Activated gamma-delta T cell treated with anti-CD3 and anti-CD28 coated beads, Interleukin-2, amount 50 U/mL, for 16 hours (primary cell): ENCODE measurements around the gene IFITM10.

Experiments
- DNase-seq: peaks from one replicate; pipeline ENCODE4 v3.0.0-alpha.2; 2020; ENCODE audit warnings: low read depth

The IFITM10 gene

DNA sequence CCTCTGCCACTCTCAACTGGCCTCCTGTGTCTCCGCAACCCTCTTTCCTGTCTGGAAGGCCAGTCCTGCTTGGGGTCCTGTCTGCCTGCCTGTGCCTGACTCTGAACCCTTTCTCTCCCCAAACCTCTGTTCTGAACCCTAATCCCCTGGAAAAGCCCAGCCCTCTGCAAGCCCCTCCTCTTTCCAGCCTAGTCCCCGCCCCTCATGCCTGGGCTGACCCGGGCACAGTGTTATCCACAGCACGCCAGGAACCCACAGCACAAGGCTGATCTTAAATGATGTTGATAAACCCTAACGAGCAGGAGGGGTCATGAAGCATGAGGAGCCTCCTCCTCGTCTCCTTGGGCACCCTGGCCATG lies at the start of gene IFITM10:
IFITM10 (minus strand) TSS at position 115 of the 359 bp plus-strand sequence. CDS start 153 bp downstream, outside the sequence.
- no peak for DNase-seq

DNA sequence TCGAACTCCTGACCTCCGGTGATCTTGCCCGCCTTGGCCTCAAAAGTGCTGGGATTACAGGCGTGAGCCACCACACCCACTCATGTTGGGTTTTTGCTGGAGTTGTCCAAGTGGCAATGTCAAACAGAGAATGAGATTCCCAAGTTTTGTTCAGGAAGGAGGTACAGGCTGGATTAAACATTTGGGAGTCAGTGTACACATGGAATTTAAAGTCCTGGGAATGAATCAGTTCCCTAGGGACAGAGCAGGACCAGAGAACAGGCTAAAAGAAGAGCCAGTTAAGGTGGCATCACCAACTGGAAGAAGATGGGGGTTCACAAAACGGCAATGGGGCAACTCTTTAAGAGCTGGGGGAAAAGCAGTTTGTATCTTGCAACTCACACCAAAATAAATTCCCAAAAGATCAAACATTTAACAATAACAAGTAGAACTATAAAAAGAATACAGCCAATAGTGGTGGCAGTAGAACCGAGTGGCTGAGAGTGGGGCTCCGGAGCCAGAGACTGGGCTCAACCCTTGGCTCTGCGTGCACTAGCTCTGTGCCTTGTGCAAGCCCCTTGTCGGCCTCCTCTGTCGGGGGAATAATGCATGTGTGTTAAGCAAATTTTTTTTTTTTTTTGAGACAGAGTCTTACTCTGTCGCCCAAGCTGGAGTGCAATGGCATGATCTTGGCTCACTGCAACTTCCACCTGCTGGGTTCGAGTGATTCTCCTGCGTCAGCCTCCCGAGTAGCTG lies 47.2 kb upstream of the IFITM10 start:
- DNase-seq = no peak

DNA sequence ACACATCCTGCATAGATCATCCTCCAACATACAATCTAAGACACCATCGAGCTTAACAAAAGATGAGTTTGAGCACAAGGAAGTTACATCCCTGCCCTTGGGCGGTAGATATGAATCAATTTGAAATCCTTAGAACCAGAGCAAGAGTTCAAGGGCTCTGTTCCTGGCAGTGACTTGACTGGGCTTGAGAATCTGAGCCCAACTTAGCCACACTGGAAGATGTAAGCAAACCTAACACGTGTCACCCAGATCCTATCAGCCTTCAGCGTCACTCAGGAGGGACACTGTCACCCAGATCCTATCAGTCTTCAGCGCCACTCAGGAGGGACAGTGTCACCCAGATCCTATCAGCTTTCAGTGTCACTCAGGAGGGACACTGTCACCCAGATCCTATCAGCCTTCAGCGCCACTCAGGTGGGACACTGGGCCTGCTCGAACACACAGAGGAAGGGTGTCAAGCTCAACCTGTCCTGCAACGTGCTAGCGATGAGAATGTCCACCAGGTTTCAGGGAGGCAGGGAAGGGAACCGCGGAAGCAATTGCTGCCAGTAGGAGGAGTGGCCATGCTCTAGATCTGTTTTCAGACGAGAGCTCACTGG lies 46.1 kb upstream of the IFITM10 start:
- no peak for DNase-seq

DNA sequence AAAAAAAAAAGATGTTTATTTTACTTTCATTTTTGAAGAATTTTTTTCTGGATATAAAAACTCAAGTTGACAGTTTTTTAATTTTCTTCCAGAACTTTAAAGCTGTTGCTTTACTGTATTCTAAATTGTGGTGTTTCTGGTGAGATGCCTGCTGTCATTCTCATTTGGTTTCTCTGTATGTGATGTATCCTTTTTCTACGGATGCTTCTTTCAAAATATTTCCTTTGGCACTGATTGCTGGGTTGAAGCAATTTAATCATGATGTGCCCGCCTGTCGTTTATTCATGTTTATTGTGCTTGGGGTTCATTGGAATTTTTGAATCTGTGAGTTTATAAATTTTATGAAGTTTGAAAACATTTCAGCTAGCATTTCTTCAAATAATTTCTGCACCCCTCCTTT lies 42.7 kb upstream of the IFITM10 start:
- no peak for DNase-seq

DNA sequence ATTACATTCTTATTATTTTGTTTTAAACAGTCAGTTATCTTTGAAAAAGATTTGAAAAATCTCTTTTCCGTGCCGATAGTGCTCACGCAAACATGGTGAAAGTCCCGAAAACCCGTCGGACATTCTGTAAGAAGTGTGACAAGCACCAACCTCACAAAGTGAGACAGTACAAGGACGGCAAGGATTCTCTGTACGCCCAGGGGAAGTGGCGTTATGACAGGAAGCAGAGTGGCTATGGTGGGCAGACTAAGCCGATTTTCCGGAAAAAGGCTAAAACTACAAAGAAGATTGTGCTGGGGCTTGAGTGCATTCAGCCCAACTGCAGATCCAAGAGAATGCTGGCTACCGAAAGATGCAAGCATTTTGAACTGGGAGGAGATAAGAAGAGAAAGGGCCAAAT lies 42.1 kb upstream of the IFITM10 start:
- DNase-seq = no peak

DNA sequence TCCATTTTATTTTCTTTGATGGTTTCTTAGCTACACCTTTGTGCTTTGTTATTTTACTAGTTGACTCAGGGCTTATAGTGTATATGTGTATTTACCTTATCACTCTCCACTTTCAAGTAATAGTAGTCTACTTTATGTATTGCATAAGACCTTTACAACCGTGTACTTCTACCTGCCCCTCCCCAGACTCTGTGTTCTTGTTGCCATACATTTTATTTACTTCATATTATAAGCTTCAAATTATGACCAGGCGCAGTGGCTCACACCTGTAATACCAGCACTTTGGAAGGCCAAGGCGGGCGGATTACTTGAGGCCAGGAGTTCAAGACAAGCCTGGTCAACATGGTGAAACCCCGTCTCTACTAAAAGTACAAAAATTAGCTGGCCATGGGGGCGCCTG lies 41.5 kb upstream of the IFITM10 start:
- no peak for DNase-seq

DNA sequence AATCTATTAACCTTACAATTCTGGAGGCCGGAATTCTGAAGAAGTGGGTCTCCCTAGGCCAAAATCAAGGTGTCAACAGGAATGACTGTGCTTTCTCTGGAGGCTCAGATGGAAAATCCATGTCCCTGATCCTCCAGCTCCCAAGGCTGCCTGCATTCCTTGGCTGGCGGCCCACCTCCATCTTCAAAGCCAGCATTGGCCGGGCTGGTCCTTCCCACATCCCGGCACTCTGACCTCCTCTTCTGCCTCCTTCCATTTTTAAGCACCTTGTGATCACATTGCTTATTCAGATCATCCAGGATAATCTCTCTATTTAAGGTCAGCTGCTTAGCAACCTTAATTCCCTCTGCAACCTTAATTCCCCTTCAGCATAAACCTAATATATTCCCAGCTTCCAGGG lies 36.1 kb upstream of the IFITM10 start:
- DNase-seq = no peak

DNA sequence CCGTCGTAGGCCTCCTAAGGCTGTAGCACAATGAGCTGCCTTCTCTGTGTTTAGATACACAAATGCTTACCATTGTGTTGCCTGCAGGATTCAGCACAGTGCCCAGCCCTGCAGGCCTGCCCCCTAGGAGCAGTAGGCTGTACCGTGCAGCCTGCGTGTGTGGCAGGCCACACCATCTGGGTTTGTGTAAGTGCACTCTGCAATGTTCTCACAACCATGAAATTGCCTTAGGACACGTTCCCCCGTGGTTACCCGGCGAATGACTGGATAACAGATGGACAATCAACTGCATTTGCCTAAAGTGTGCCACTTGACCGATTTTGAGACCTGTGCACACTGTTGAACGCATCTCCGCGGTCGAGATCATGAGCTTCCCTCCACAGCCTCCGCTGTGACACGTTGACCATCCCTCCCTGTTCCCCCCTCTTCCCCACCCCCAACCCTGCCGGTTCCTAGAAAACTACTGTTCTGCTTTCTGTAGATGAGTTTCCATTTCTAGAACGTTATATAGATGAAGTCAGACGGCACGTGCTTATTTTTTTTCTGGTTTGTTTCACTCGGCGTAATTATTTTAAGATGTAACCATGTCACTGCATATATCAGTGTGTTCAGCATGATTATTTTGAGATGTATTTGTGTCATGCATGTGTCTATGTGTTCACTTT lies 35.5 kb upstream of the IFITM10 start:
- no peak for DNase-seq

DNA sequence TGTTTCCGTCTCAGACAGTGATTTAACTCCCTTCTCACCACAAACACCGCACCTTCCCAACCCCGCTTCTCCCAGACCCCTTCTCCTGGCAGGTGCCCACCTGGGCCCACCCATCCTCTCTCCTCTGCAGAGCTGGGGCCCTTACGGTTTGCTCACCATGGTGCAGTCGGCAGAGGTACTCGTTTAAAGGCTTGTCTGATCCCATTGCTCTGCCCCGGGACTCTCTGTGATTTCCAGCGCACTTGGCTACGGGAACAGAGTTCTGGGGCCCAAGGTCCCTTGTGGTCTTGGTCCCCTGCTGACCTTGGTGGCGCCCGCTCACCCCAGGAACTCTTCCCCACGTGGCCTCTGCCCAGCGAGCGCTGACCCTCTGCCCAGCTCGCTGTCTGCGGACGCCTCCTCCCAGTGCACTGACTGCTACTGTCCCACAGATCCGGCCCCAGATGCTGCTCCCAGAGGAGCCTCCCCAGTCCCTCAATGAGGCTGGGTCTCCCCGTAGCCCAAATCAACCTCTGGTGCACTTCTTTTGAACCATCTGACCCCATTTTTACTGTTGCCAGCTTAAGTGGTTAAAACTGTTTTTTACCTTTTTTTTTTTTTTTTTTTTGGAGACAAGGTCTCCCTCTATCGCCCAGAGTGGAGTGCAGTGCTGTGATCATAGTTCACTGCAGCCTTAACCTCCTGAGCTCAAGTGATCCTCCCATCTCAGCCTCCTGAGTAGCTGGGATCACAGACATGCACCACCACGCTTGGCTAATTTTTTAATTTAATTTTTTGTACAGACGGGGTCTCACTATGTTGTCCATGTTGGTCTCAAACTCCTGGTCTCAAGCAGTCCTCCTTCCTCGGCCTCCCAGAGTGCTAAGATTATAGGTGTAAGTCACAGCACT lies 34.6 kb upstream of the IFITM10 start:
- DNase-seq = no peak

DNA sequence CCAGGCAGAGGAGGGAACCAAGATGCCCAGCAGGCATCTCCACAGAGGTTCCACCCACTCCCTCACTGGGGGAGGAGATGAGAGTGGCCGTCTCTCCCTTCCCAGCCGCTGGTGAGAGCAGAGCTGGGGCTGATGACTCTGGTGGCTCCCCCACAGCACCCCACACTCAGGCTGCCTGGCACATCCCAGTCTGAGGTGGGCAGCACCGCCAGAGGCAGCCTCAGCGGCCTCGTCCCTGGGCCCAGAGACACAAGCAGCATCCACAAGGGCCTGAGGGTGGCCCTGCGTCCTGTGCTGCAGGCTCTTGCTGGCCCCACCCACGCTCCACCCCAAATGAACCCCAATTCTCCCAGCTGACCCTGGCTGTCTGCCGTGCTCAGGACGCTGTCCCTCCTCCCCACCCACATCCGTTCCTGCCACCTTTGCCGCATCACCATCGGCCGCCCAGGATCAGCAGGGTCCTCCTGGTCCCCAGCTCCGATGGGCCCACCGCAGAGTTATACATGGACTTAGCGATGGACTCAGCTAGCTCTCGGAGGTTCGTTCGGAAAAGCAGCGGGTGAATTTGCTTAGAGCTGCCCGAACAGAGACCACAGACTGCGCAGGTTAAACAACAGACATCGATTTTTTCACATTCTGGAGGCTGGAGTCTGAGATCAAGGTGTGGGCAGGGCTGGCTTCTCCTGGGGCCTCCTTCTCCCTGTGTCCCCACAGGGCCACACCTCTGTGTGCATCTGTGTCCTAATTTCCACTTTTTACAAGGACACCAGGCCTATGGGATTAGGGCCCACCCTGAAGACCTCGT lies 33.5 kb upstream of the IFITM10 start:
- no peak for DNase-seq

DNA sequence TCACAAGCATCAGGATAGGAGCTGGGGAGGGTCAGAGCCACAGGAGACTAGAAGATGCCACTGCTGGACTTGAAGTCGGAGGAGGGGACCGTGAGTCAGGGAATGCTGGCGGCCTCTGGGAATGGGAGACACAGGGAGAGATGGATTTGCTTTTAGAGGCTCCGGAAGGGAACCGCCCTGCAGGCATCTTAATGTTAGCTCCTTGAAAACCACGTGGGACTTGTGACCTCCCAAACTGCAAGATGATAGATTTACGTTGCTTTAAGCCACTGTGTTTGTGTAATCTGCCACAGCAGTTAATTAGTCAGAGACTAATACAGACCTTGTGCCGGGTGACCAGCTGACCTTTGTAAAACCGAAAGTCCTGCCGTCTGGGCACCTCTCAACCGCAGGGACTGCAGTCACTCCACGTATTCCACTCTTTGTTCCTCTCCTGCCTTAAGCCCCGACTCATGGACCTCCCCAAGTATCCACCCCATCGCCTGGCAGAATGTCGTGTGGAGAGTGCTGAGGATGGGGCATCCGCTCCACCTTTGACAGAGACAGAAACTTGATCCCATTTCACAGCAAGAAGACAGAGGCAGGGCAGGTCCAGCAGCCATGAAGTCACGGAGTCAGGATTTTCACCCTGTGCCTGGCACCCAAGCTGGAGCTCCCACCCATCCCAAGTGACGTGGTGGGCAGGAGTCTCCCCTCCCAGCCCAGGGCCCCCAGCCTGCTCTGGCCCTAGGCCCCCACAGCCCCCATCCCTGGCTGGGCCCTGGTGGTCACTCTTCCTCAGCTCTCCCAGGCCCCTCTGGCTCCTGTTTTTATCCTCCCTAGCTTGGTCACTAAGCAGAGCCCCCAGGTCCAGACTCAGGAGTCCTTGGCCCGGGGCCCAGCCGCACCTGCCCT lies 32.7 kb upstream of the IFITM10 start:
- no peak for DNase-seq

DNA sequence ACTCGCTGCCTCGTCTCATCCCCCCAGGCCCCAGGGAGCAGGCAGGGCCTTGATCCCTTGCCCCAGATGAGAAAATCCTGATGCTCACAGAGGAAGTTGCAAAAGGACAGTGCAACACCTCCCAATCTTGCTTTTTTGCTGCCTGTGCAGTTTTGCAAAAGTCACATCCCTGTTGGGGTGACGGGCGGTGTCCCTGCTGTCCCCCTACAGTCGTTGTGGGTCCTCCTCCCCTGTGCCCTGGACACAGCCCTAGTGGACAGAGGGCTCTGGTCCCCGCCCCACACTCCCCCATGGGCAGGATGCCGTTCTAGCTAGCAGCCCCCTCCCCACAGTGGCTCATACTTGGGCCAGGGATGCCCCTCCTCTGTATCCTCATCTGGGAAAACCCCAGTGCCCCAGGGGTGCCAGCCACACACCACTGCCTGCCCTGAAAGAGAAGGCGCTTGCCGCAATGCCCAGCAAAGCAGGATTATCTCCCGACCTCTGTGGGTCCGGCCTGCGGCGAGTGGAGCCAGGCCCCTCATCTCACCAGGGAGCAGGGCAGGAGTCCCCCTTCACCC lies 31.7 kb upstream of the IFITM10 start:
- DNase-seq = no peak

DNA sequence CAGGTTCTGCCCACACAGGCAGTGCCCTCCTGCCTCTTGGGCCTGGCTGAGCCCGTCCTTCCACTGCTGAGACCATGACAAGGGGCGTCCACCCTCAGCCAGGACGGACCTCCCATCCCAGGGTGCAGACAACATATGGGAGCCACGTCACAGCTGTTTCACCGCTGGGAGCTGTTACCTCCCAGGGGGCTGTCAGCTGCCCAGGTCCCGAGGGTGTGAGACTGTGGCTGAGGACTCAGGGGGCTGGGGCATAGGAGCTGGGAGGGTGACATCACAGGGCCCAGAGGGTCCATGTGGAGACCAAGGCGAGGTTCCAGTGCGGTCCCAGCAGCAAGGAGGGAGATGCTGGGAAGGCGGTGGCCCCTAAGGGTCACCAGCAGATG lies 31.2 kb upstream of the IFITM10 start:
- no peak for DNase-seq

DNA sequence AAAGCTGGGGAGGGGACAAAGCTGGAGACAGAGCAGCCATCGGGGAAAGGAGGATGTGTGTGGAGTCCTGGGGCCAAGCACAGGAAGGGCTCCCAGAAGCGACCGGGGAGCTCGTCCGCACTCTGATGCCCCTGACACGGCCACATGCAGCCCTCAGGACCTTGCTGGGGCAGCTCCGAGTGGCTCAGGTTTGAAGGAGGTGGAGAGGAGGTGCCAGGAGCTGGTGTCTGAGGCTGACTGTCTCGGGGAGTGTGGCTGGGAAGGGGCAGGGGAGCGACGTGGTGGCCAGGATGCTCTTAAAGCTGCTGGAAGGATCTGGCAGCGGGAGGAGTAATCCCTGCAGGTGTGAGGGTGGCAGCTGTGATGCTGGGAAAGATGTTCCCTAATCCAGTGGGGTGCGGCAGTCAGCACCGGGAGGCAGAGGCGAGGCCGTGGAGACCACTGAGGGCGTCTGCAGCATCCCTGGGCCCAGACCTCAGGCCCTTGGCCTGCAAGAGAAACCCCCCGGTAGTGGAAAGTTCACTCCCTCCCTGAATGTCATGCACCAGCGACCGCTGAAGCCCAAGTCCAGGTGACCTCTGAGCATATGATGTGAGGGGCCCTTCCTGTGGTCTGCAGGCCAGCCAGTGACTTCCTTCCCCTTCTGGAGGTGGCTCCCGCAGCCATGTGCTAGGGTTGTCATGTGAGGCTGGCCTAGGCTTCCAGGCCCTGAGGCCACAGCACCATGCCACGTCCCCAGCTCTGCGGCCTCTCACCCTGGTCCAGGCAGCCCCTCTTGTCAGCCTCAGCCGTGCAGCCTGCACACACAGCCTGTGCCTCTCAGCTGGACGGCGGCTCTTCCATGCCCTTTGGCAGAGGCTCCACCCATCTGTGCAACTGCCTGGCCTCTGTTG lies 30.6 kb upstream of the IFITM10 start:
- DNase-seq = no peak

DNA sequence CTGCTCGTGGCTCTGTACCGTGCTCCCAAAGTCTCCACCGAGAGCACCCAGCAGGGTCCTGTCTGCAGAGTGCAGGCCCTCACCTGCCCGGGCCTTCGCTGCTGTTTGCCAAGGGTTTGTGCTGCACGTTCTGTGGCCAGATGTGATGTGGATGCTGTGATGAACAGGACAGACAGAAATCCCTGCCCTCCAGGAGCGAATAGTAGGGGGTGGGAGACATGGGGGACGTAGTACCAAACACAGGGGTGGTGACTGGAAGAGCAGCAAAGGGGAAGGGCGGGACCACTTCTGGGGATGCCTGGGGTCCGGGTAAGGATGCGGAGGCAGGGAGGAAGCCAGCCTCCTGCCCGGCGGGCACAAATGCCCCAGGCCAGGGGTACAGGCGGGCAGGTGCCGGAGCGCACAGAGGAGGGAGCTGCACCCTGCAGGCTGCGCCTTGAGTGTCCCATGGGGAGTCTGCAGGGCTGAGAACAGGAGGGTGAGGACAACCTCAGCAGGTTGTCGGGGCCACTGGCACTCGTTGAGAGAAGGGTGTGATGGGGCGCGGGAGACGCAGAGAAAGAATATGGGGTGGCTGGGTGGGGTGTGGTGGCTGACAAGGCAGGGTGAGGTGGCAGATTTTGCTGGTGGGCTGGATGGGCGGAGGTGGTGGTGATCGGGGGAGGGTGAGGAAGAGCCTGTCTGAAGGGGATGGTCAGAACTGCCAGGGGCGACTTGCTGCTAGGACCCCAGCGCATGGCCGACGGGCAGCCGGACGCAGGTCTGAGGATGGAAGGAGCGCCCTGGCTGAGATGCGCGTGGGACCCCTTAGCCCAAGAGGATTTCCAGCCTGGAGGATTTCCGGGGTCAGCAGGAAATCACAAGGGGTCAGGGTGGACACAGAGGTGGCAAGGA lies 29.7 kb upstream of the IFITM10 start:
- DNase-seq = no peak

DNA sequence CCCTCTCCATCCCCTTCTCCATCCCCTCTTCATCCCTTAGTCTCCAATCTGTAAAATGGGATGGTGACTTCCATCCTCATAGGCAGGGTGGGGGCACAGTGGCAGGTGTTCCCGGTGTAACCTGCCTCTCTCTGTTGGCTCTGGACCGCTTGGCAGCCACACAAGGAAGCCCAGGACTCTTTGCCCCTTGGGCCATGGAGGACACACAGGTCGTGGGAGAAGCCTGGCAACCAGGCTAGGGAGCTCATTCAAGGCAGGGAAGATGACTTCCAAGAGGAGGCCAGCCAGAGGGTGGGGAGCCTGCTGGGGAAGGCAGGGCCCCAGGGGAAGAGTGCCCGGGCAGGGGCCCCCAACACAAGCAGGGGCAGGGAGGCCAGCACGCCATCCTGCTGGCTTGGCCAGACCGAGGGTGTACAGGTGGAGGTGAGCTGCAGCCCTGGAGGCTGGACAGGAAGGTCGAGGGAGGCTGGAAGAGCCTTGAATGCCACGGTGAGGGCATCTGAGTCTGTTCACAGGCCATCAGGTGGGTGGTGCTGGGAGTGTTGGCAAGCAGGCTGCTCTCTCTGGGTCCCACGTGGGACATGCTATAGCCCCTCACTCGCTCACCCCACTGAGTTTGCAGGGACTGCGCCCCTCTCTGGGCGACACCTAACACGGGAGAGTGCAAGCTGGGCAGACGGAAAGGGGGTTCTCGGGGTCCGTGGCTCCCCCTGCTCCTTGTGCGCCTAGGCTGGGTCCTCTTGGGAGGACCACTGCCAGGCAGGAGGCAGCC lies 28.8 kb upstream of the IFITM10 start:
- no peak for DNase-seq

DNA sequence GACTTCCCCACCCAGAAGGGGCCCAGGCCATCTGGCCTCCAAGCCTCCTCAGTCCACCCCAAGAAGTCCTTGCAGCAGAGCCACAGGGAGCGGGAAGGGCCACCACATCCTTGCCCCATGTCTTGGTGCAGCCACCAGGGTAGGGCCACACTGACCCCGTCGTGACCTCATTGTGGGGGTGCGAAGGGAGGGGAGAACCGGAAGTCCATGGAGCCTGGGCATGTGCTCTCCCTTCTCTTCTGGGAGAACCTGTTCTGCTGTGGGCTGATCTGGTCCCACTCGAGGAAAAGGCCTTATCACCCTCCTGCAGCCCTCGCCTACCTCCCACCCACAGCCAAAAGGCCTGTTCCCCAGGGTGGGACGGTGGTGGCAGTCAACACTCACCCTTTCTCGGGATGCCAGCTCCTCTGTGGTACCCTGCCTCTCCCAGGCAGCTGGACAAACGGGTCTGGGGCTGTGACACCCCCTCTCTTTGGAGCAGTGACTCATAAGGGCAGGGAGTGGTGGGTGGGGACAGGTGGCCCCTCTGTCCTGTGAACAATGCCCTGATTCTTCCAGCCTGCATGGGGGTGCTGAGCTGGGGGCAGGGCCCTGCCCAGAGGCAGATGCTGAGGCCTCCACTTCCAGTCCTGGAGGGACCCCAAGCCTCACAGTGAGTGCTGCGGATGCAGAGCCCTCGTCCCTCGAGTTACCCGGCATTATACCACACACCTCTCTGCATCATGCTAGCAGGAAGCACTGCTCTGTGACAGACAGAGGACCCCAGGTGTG lies 27.9 kb upstream of the IFITM10 start:
- no peak for DNase-seq
